IPS-18c (cell line): ENCODE data around the gene PEMT.

Source experiments
- H3K4me3 ChIP-seq: 2 replicates; pipeline ENCODE4 v1.7.0; 2013; ENCODE audit warnings: low read depth, mild to moderate bottlenecking, low read length, moderate library complexity; ENCODE audit not compliant: insufficient read depth
- H3K9me3 ChIP-seq: one replicate; pipeline ENCODE4 v1.6.1; 2013; ENCODE audit warnings: mild to moderate bottlenecking, low read length, moderate library complexity; ENCODE audit not compliant: control insufficient read depth, insufficient read depth

PEMT gene

GRCh38 chr17:17564323-17564722 lies 27.2 kb downstream of the PEMT start:
- no peak overlapping the region for H3K4me3 ChIP-seq
- H3K9me3 ChIP-seq = no peaks in the 10 kb centered on the region

DNA sequence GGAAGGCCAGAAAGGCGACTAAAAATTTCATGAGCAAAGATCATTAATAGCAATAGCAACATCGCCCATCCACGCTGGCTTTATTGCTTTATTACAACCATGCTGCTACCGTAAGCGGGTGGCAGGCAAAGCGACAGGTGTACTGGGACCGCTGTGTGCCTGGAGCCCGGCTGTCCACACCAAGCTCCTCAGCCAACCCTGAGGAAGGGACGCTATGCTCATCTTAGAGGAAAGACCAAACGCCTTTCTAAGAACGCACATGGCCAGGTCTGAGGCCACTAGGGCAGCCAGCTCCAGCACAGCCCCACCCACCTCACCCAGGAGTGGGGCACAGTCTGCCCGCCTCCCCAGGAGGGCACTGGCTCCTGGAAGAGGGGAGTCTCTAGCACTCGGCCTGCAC lies 28.0 kb downstream of the PEMT start:
- Histone ChIP-seq H3K4me3 (no peak overlapping the region), H3K9me3 (no peaks in the 10 kb centered on the region)

DNA sequence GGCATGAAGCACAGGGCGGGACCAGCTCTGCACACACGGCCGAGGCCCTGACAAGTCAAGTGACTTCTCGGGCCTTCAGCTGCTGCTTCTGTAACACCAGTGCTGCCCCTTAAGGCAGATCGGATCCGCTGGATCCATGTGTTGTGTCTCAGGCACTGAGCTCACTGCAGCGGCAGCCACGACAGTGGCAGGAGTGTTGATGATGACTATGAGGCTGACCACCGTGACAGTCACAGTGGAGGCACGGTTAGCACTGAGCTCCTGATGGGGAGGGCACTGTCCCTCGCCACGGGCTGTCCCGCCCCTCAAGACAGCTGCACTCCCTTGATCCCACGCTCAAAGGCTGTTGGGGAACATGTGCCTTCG lies 29.4 kb downstream of the PEMT start:
- no peak overlapping the region for H3K4me3 ChIP-seq
- H3K9me3 ChIP-seq = no peaks in the 10 kb centered on the region

- no peak overlapping the region for H3K4me3 ChIP-seq
- no peaks in the 10 kb centered on the region for H3K9me3 ChIP-seq
Measured at GRCh38 chr17:17561408-17562145, 29.9 kb downstream of the PEMT start.

DNA sequence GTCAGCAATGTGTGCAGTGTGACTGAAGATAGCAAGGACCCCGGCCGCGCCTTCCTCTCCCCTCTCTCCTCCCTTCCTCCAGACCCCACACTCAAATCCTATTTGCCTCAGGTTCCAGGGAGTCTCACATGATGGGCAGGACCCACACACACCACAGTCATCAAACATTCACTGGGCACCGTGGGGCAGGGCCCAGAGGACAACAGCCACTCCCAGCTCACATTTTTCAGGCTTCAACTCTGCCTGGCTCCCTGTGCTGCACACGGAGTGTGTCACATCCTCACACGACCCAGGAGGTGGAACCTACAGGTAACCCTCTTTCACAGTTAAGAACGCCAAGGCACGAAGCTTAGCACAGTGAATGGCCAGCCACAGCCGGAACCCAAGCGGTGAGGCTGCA lies 30.5 kb downstream of the PEMT start:
- Histone ChIP-seq H3K4me3 (no peak overlapping the region), H3K9me3 (no peaks in the 10 kb centered on the region)

GRCh38 chr17:17560167-17560566 lies 31.3 kb downstream of the PEMT start:
- H3K9me3 ChIP-seq = no peaks in the 10 kb centered on the region
- H3K4me3 ChIP-seq = no peak overlapping the region

GRCh38 chr17:17559164-17559563 lies 32.3 kb downstream of the PEMT start:
- Histone ChIP-seq H3K4me3 (no peak overlapping the region), H3K9me3 (no peaks in the 10 kb centered on the region)

- H3K9me3 ChIP-seq = no peaks in the 10 kb centered on the region
- H3K4me3 ChIP-seq = no peak overlapping the region
Measured at GRCh38 chr17:17558431-17558830, 33.1 kb downstream of the PEMT start.

DNA sequence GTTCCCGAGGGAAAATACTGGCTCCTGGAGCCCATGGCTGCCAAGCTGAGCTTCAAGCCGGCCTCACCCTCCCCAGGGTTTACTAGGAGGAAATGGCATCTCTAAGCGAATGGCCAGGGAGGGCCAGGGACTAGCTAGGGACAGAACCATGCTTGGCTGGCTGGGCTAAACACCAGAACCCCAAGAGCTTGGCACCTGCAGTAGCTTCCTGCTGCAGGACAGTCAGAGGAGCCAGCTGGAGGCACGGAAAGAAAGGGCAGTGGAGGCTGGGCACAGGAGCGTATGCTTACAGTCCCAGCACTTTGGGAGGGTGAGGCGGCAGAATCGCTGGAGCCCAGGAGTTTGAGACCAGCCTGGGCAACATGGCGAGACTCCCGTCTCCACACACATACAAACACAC lies 33.7 kb downstream of the PEMT start:
- Histone ChIP-seq H3K9me3 (no peaks in the 10 kb centered on the region), H3K4me3 (no peak overlapping the region)

GRCh38 chr17:17556671-17557070 lies 34.8 kb downstream of the PEMT start:
- H3K4me3 ChIP-seq = no peak overlapping the region
- H3K9me3 ChIP-seq = no peaks in the 10 kb centered on the region

DNA sequence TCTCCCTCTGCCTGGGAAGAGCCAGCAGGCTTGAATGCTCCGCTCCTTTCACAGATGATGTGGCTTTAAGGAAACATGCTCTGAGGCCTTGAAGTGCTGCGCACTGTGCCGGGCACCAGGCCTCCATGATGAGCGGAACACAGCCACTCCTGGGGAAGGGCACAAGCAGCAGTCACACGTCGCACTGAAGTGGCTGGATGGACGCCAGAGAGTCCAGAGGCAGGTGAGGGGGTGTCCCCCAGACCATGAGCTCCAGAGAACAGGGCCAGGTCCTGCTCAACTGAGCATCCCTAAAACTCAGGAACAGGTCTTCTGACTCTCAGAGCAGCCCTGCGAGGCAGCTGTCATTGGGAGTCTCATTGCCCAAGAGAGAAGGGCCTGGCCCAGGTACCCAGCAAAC lies 35.6 kb downstream of the PEMT start:
- H3K9me3 ChIP-seq = no peaks in the 10 kb centered on the region
- no peak overlapping the region for H3K4me3 ChIP-seq

DNA sequence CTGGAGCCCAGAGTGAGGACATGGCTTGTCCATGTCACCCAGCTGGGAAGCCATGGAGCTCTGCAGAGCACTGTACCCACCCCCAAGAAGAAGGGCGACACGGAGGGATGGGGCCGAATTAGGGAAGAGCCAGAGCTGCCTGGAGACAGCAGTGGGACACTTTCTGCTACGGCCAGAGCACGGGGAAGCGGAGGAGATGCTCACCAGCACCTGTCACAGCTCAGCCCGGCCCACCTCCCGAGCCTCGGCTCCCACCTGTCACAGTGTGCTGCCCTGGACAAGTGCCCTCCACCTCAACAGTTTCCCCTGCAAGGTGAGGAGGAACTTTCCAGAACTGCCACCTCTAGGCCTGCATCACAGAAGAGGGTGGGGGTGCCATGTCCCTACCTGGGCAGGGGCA lies 36.4 kb downstream of the PEMT start:
- Histone ChIP-seq H3K9me3 (no peaks in the 10 kb centered on the region), H3K4me3 (no peak overlapping the region)

DNA sequence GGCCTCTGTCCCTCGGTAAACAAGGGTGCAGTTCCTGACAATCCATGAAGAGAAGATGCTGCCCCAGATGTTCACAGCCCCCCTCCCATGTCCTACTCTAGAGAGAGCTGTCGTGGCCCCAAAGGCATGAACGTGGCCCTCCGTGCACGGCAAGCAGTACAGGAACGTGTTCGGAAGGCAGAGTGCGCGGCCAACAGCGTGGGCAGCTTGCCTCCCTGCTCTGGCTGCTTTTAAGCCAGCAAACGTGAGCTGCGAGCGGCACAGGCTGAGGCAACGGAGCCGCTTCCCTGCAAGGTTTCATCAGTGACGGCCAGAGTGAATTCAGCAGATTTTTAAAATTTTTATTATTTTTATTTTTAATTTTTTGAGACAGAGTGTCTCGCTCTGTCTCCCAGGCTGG lies 37.2 kb downstream of the PEMT start:
- H3K4me3 ChIP-seq = no peak overlapping the region
- H3K9me3 ChIP-seq = no peaks in the 10 kb centered on the region

GRCh38 chr17:17553217-17554195 lies 38.0 kb downstream of the PEMT start:
- no peak overlapping the region for H3K4me3 ChIP-seq

GRCh38 chr17:17552351-17553216 lies 38.9 kb downstream of the PEMT start:
- no peaks in the 10 kb centered on the region for H3K9me3 ChIP-seq
- H3K4me3 ChIP-seq = no peak overlapping the region

More at GRCh38 chr17:17553217-17554195, 38.0 kb downstream of the PEMT start:
- no peaks in the 10 kb centered on the region for H3K9me3 ChIP-seq

DNA sequence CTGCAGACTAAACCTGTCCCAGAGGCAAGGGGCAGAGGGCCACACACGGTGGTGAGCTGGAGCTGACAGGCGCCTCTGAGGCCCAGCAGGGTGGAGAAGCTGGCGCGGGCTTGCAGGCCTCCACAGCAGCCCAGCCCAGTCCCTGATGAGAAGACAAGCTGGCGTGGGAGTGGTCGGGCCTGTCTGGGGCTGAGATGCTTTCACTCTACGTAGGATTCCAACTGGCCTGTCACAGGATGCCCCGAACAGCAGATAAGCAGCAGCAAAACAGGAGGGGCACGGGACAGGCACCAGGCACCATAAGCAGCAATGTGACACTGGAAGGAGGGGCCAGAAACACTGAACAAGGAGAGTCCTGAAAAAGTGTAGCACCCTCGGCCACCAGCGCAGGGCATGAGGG lies 40.1 kb downstream of the PEMT start:
- no peak overlapping the region for H3K4me3 ChIP-seq
- no peaks in the 10 kb centered on the region for H3K9me3 ChIP-seq

GRCh38 chr17:17549732-17550366 lies 41.7 kb downstream of the PEMT start:
- H3K9me3 ChIP-seq = no peaks in the 10 kb centered on the region
- no peak overlapping the region for H3K4me3 ChIP-seq
